ENCODE data around the gene CDKN2C. TPM values are rescaled to one million over a fixed set of nuclear protein-coding genes. Genes with fewer than 3 reads are reported as not detected.
"Not testable (repeated sequence)": the region's sequence is repeated elsewhere in the genome, so short reads cannot be mapped to it uniquely, and the experiment has no call there.

The CDKN2C gene
- total and polyA plus RNA-seq, 12 donors: 8.0 to 46.0 (median 24.3) TPM

DNA sequence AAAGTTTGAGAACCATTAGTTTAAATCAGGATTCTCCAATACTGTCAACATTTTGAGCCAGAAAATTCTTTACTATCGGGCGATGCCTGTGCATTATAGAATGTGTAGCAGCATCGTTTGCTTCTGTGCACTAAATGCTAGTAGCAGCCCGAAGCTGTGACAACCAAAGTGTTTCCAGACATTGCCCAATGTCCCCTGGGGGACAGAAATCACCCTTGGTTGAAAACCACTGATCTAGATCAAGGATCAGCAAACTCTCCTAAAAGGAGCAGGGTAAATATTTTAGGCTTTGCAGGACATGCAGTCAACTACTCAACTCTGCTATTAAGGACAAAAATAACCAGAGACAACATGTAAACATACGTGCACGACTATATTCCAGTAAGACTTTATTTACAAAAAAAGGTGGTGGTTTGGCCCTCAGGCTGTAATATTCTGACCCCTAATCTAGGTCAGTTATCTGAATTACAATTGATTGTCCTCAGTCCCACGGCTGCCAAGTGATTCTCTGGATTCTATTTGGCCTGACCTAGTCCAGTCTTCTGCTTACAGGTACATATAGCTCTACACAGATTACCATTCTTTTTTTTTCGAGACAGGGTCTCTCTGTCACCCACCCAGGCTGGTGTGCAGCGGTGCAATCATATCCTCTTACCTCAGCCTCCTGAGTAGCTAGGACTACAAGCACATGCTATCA is 20.6 kb upstream of the CDKN2C start:
- WGBS, 4 donors: 85 to 91% (median 87%) methylated on average over 9 of the region's 9 CpGs
- no peak for DNase-seq
- Histone ChIP-seq H3K36me3 (replicated peaks in 1 of 2) (no peaks in the 10 kb centered on the region), H3K9me3 (replicated peaks in 1 of 3) (no peaks in the 10 kb centered on the region), H3K4me1 (replicated peaks in 1 of 2) (peaks cover 0 to 16% of the 10 kb centered on the region in 2 donors), H3K27ac (no peak overlapping the region), H3K27me3 (no peaks in the 10 kb centered on the region), H3K4me3 (no peak overlapping the region)
- intact Hi-C loops (cut with DNase I): no loop called here
- TF ChIP-seq, protein P1, sequence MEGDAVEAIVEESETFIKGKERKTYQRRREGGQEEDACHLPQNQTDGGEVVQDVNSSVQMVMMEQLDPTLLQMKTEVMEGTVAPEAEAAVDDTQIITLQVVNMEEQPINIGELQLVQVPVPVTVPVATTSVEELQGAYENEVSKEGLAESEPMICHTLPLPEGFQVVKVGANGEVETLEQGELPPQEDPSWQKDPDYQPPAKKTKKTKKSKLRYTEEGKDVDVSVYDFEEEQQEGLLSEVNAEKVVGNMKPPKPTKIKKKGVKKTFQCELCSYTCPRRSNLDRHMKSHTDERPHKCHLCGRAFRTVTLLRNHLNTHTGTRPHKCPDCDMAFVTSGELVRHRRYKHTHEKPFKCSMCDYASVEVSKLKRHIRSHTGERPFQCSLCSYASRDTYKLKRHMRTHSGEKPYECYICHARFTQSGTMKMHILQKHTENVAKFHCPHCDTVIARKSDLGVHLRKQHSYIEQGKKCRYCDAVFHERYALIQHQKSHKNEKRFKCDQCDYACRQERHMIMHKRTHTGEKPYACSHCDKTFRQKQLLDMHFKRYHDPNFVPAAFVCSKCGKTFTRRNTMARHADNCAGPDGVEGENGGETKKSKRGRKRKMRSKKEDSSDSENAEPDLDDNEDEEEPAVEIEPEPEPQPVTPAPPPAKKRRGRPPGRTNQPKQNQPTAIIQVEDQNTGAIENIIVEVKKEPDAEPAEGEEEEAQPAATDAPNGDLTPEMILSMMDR (IDR thresholded peaks at IDR 0.05): no peak
- no peak for TF ChIP-seq POLR2A (IDR thresholded peaks at IDR 0.05)

DNA sequence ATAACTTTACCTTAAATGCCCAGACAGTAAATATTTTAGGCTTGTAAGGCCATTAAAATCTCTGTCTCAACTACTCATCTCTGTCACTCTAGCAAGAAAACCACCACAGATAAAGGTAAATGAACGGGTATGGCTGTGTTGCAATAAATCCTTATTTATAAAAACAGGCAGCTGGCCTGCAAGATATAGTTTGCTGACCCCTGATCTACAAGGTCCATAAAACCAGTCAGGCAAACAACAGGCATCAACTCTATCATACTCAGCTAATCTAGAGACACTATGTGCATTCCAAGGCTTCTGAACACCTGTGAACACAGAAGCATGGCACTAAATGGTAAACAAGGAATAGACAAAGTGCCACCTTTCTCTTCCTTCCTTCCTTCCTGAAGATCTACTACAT is 19.6 kb upstream of the CDKN2C start:
- intact Hi-C loops (cut with DNase I): no loop called here
- TF ChIP-seq, protein P1 (IDR thresholded peaks at IDR 0.05): no peak
- TF ChIP-seq POLR2A (IDR thresholded peaks at IDR 0.05): no peak
- H3K4me3 ChIP-seq: no peak overlapping the region
- 60 to 93% (median 73%) methylated on average over 1 of the region's 1 CpG for WGBS, 4 donors
- no peaks in the 10 kb centered on the region for H3K9me3 ChIP-seq (replicated peaks in 1 of 3)
- no peak for DNase-seq
- H3K27me3 ChIP-seq: no peaks in the 10 kb centered on the region
- no peak overlapping the region for H3K27ac ChIP-seq
- H3K36me3 ChIP-seq (replicated peaks in 1 of 2): no peaks in the 10 kb centered on the region
- H3K4me1 ChIP-seq (replicated peaks in 1 of 2): peaks cover 0 to 16% of the 10 kb centered on the region in 2 donors

DNA sequence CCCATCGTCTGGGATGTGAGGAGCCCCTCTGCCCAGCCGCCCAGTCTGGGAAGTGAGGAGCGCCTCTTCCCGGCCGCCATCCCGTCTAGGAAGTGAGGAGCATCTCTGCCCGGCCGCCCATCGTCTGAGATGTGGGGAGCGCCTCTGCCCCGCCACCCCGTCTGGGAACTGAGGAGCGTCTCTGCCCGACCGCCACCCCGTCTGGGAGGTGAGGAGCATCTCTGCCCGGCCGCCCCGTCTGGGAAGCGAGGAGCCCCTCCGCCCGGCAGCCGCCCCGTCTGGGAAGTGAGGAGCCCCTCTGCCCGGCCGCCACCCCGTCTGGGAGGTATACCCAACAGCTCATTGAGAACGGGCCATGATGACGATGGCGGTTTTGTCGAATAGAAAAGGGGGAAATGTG is 17.5 kb upstream of the CDKN2C start:
- H3K4me3 ChIP-seq; H3K27ac ChIP-seq; H3K9me3 ChIP-seq (replicated peaks in 1 of 3); DNase-seq; intact Hi-C loops (cut with DNase I); H3K36me3 ChIP-seq (replicated peaks in 1 of 2); H3K27me3 ChIP-seq: not testable (repeated sequence)
- 96 to 100% (median 97%) methylated on average over 4 to 31 of the region's 31 CpGs for WGBS, 4 donors
- peaks cover 0 to 16% of the 10 kb centered on the region in 2 donors for H3K4me1 ChIP-seq (replicated peaks in 1 of 2)

DNA sequence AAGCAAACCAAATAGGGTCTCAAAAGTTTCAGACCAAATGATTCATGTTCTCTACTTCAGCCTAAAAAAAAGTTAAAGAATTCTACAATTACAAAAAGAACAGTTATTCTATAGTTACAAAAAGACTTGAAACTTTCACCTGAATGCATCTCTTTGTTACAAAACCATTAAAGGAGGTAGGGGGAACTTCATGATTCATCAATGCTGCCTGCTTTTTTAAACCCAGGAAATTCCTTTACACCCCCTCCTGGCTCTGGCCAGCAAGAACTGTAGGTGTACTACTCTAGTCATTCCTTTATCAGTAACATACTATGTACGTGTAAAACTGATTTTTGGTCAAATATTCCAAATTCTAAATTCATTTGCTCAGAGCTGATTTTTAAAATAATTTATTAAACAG is 14.9 kb upstream of the CDKN2C start:
- intact Hi-C loops (cut with DNase I): no loop called here
- no peak overlapping the region for H3K27ac ChIP-seq
- H3K27me3 ChIP-seq: no peaks in the 10 kb centered on the region
- H3K9me3 ChIP-seq (replicated peaks in 1 of 3): no peaks in the 10 kb centered on the region
- WGBS, 4 donors: 50 to 70% (median 62%) methylated on average over 1 of the region's 1 CpG
- H3K4me3 ChIP-seq: no peak overlapping the region
- DNase-seq: no peak
- H3K4me1 ChIP-seq (replicated peaks in 1 of 2): peaks cover 8 to 23% of the 10 kb centered on the region in 2 donors
- H3K36me3 ChIP-seq (replicated peaks in 1 of 2): no peaks in the 10 kb centered on the region
- TF ChIP-seq, protein P1 (IDR thresholded peaks at IDR 0.05): no peak
- TF ChIP-seq POLR2A (IDR thresholded peaks at IDR 0.05): no peak

Measured in adrenal gland (tissue), 12 donors.